Measurements from ENCODE around the gene ZSCAN29. TPM values are rescaled to one million over a fixed set of nuclear protein-coding genes. Genes with fewer than 3 reads are reported as not detected.

The ZSCAN29 gene
- total RNA-seq, 1 donor from 2014 or later: 11.2 TPM

DNA sequence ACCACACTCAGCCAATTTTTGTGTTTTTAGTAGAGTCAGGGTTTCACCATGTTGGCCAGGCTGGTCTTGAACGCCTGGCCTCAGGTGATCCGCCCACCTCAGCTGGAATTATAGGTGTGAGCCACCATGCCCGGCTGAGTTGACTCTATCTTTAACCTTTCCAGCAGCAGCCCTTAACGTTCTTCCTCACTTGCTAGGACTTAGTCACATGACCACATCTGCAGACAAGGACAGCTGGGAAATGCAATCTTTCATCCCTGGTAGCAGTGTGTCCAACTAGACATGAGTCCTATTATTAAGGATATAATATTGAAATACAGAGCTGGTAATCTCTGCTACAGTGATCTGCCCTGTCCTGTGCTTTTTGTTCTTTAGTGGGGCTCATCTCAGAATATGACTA is 58.5 kb downstream of the ZSCAN29 start:
- Histone ChIP-seq H3K9me3 (replicated peaks) (no peaks in the 10 kb centered on the region), H3K27me3 (ENCODE audit: low read depth) (peaks cover 58% of the 10 kb centered on the region), H3K4me3 (no peak overlapping the region), H3K4me1 (no peaks in the 10 kb centered on the region), H3K36me3 (no peaks in the 10 kb centered on the region), H3K27ac (replicated peaks) (no peak overlapping the region)
- no peak for DNase-seq
- TF ChIP-seq, protein P1, sequence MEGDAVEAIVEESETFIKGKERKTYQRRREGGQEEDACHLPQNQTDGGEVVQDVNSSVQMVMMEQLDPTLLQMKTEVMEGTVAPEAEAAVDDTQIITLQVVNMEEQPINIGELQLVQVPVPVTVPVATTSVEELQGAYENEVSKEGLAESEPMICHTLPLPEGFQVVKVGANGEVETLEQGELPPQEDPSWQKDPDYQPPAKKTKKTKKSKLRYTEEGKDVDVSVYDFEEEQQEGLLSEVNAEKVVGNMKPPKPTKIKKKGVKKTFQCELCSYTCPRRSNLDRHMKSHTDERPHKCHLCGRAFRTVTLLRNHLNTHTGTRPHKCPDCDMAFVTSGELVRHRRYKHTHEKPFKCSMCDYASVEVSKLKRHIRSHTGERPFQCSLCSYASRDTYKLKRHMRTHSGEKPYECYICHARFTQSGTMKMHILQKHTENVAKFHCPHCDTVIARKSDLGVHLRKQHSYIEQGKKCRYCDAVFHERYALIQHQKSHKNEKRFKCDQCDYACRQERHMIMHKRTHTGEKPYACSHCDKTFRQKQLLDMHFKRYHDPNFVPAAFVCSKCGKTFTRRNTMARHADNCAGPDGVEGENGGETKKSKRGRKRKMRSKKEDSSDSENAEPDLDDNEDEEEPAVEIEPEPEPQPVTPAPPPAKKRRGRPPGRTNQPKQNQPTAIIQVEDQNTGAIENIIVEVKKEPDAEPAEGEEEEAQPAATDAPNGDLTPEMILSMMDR (IDR thresholded peaks at IDR 0.05; ENCODE audit: borderline replicate concordance): no peak
- intact Hi-C loops (cut with micrococcal nuclease): no loop called here

Other genes starting within 250 kb of the ZSCAN29 start
- gene TMEM62, start 237.5 kb downstream of the ZSCAN29 start, total RNA-seq: 12.2 TPM
- 54.4 TPM for gene CCNDBP1, start 185.6 kb downstream of the ZSCAN29 start, total RNA-seq
- gene EPB42, start 150.0 kb downstream of the ZSCAN29 start, total RNA-seq: not detected
- gene TGM5, start 104.1 kb downstream of the ZSCAN29 start, total RNA-seq: not detected
- gene TGM7, start 68.8 kb downstream of the ZSCAN29 start, total RNA-seq: not detected
- 7.0 TPM for gene LCMT2, start 40.5 kb downstream of the ZSCAN29 start, total RNA-seq
- 10.8 TPM for gene TUBGCP4, start 58 bp upstream of the ZSCAN29 start, total RNA-seq
- gene TP53BP1, start 122.1 kb upstream of the ZSCAN29 start, total RNA-seq: 28.6 TPM
- gene MAP1A, start 146.6 kb upstream of the ZSCAN29 start, total RNA-seq: 56.0 TPM
- gene PPIP5K1, start 219.2 kb upstream of the ZSCAN29 start, total RNA-seq: 12.8 TPM
- gene CKMT1B, start 223.0 kb upstream of the ZSCAN29 start, total RNA-seq: not detected
- gene STRC, start 247.8 kb upstream of the ZSCAN29 start, total RNA-seq: not detected